WTC11 (cell line): ENCODE results near the gene PEAR1. TPM values are rescaled to one million over a fixed set of nuclear protein-coding genes. Genes with fewer than 3 reads are reported as not detected.

Experiments used
- ATAC-seq: fragments of 200-7000 bp; cut with Tn5 transposase; 2 replicates; pipeline ENCODE4 v1.10.0; 2021; ENCODE audit warnings: mild to moderate bottlenecking, moderate library complexity
- CTCF ChIA-PET: fragments of 300-600 bp; sonication (Branson Sonifier 250); formaldehyde crosslinking; loops from one replicate; lab custom pipeline; 2021; ENCODE audit warnings: antibody characterized with exemption; lab: Charles Lee
- POLR2A ChIA-PET: fragments of 350-600 bp; sonication (Branson Sonifier 250); formaldehyde crosslinking; loops from one replicate; lab custom pipeline; 2021; ENCODE audit warnings: antibody characterized with exemption; lab: Charles Lee
- DNase-seq: peaks from one replicate; pipeline ENCODE4 v3.0.0; 2021; ENCODE audit warnings: low spot score
- H3K27ac Mint-ChIP-seq: 2 replicates; pipeline ENCODE4 v1.8.0; 2021; ENCODE audit warnings: mixed read lengths
- H3K27me3 Mint-ChIP-seq: 2 replicates; pipeline ENCODE4 v1.8.0; 2021; ENCODE audit warnings: low read depth, mild to moderate bottlenecking, moderate library complexity, mixed read lengths
- H3K36me3 Mint-ChIP-seq: 2 replicates; pipeline ENCODE4 v1.8.0; 2021; ENCODE audit warnings: mixed read lengths
- H3K4me1 Mint-ChIP-seq: 2 replicates; pipeline ENCODE4 v1.8.0; 2022; ENCODE audit warnings: mixed read lengths
- H3K4me3 Mint-ChIP-seq: 2 replicates; pipeline ENCODE4 v1.8.0; 2021; ENCODE audit warnings: mild to moderate bottlenecking, moderate library complexity, mixed read lengths
- H3K9me3 Mint-ChIP-seq: 2 replicates; pipeline ENCODE4 v1.8.0; 2021; ENCODE audit warnings: mixed read lengths
- ESRRA ChIP-seq: sonication (generic); formaldehyde crosslinking; IDR thresholded peaks from 2 replicates; pipeline ENCODE4 v1.8.1; 2022; ENCODE audit warnings: mild to moderate bottlenecking, missing genetic modification reagents, borderline replicate concordance
- GTF2I ChIP-seq: fragments of 250-450 bp; sonication (Bioruptor Pico); conservative IDR thresholded peaks from 2 replicates; pipeline ENCODE4 v1.4.0; 2021; ENCODE audit warnings: mild to moderate bottlenecking
- HMGA2 ChIP-seq: fragments of 250-450 bp; sonication (Bioruptor Pico); IDR thresholded peaks from 2 replicates; pipeline ENCODE4 v1.4.0; 2021; ENCODE audit warnings: mild to moderate bottlenecking, moderate library complexity
- JUN ChIP-seq: sonication (generic); formaldehyde crosslinking; IDR thresholded peaks from 2 replicates; pipeline ENCODE4 v1.8.0; 2023; ENCODE audit warnings: mild to moderate bottlenecking, missing genetic modification reagents
- KAT7 ChIP-seq: sonication (generic); formaldehyde crosslinking; IDR thresholded peaks from 2 replicates; pipeline ENCODE4 v1.8.1; 2023; ENCODE audit warnings: missing genetic modification reagents, mild to moderate bottlenecking, borderline replicate concordance
- MAX ChIP-seq: sonication (generic); formaldehyde crosslinking; IDR thresholded peaks from 2 replicates; pipeline ENCODE4 v1.8.0; 2022; ENCODE audit warnings: mild to moderate bottlenecking, missing genetic modification reagents
- PRDM15 ChIP-seq: sonication (generic); formaldehyde crosslinking; IDR thresholded peaks from 2 replicates; pipeline ENCODE4 v1.8.0; 2022; ENCODE audit warnings: missing genetic modification reagents
- ZNF219 ChIP-seq: sonication (generic); formaldehyde crosslinking; IDR thresholded peaks from 2 replicates; pipeline ENCODE4 v1.8.0; 2023; ENCODE audit warnings: missing genetic modification reagents, mild to moderate bottlenecking, borderline replicate concordance
- ZNF281 ChIP-seq: sonication (generic); formaldehyde crosslinking; IDR thresholded peaks from 2 replicates; pipeline ENCODE4 v1.8.0; 2023; ENCODE audit warnings: mild to moderate bottlenecking, missing genetic modification reagents
- ZNF416 ChIP-seq: fragments of 250-450 bp; sonication (Bioruptor Pico); IDR thresholded peaks from 2 replicates; pipeline ENCODE4 v1.9.0; 2021; ENCODE audit warnings: mild to moderate bottlenecking, inconsistent platforms
- ZNF512 ChIP-seq: sonication (generic); formaldehyde crosslinking; IDR thresholded peaks from 2 replicates; pipeline ENCODE4 v1.8.1; 2022; ENCODE audit warnings: missing genetic modification reagents, borderline replicate concordance
- total RNA-seq: library from RNA; stranded (reverse); gene quantifications from 3 replicates; pipeline ENCODE4 v1.2.3, GENCODE V29; 2021
- TF ChIP-seq, protein P1 (sequence below): sonication (generic); formaldehyde crosslinking; IDR thresholded peaks from 2 replicates; pipeline ENCODE4 v1.8.1; 2023; ENCODE audit warnings: mild to moderate bottlenecking, missing genetic modification reagents, borderline replicate concordance
- TF ChIP-seq, protein P2 (sequence below): sonication (generic); formaldehyde crosslinking; conservative IDR thresholded peaks from 2 replicates; pipeline ENCODE4 v1.8.1; 2023; ENCODE audit warnings: mild to moderate bottlenecking, low read depth, missing genetic modification reagents, moderate library complexity

Gene PEAR1
- total RNA-seq, 1 experiment from 2014 or later, result 1.6 TPM

DNA sequence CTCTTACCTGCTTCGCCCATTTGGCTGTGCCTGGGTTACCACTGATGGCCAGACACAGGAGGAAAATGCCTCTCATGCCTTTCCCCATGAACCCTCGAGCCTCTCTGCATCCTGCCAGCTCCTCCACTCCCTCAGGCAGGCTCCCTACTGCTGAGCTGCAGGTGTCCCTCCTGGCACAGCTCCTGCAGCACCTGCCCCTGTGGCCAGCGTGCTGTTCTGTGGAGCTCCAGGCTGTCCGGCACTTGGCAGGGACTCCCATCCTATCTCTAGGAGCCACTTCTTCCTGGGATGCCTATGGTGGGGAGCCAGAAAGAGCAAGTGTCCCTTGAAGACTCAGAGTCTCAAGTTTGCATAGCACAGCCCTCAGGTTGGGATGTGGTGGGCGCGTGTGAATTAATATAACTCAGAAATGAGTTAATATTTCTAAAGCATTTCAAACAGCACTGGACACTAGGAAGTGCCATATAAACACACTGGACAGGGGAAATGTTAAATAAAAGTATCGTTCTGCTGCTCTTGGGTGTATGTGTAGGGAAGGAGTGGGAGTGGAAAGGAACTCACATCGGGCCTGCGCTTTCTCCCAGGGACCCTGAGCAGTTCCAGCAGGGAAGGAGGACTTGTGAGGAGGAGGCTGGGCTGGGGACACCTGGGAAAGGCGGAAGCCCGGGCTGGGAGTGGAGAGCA is 29.6 kb downstream of the PEAR1 start (continued):
- TF ChIP-seq, protein P1, sequence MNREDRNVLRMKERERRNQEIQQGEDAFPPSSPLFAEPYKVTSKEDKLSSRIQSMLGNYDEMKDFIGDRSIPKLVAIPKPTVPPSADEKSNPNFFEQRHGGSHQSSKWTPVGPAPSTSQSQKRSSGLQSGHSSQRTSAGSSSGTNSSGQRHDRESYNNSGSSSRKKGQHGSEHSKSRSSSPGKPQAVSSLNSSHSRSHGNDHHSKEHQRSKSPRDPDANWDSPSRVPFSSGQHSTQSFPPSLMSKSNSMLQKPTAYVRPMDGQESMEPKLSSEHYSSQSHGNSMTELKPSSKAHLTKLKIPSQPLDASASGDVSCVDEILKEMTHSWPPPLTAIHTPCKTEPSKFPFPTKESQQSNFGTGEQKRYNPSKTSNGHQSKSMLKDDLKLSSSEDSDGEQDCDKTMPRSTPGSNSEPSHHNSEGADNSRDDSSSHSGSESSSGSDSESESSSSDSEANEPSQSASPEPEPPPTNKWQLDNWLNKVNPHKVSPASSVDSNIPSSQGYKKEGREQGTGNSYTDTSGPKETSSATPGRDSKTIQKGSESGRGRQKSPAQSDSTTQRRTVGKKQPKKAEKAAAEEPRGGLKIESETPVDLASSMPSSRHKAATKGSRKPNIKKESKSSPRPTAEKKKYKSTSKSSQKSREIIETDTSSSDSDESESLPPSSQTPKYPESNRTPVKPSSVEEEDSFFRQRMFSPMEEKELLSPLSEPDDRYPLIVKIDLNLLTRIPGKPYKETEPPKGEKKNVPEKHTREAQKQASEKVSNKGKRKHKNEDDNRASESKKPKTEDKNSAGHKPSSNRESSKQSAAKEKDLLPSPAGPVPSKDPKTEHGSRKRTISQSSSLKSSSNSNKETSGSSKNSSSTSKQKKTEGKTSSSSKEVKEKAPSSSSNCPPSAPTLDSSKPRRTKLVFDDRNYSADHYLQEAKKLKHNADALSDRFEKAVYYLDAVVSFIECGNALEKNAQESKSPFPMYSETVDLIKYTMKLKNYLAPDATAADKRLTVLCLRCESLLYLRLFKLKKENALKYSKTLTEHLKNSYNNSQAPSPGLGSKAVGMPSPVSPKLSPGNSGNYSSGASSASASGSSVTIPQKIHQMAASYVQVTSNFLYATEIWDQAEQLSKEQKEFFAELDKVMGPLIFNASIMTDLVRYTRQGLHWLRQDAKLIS (CRISPR knock-in tag), result no peak
- no peak for TF ChIP-seq KAT7 (CRISPR knock-in tag)

GRCh38 chr1:156923670-156924477 is 30.4 kb downstream of the PEAR1 start:
- no peaks in the 10 kb centered on the region for H3K9me3 Mint-ChIP-seq
- peaks cover 25% of the 10 kb centered on the region for H3K4me1 Mint-ChIP-seq
- H3K27me3 Mint-ChIP-seq, result peaks cover 100% of the 10 kb centered on the region
- TF ChIP-seq MAX (CRISPR knock-in tag), result peak; percentile 57
- TF ChIP-seq, protein P2, sequence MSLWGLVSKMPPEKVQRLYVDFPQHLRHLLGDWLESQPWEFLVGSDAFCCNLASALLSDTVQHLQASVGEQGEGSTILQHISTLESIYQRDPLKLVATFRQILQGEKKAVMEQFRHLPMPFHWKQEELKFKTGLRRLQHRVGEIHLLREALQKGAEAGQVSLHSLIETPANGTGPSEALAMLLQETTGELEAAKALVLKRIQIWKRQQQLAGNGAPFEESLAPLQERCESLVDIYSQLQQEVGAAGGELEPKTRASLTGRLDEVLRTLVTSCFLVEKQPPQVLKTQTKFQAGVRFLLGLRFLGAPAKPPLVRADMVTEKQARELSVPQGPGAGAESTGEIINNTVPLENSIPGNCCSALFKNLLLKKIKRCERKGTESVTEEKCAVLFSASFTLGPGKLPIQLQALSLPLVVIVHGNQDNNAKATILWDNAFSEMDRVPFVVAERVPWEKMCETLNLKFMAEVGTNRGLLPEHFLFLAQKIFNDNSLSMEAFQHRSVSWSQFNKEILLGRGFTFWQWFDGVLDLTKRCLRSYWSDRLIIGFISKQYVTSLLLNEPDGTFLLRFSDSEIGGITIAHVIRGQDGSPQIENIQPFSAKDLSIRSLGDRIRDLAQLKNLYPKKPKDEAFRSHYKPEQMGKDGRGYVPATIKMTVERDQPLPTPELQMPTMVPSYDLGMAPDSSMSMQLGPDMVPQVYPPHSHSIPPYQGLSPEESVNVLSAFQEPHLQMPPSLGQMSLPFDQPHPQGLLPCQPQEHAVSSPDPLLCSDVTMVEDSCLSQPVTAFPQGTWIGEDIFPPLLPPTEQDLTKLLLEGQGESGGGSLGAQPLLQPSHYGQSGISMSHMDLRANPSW (CRISPR knock-in tag), result no peak
- no peak for TF ChIP-seq GTF2I (CRISPR knock-in tag)
- 0 out of 2 replicates have a peak, but pooled peaks have one; percentile 35 for TF ChIP-seq PRDM15 (CRISPR knock-in tag)
- CTCF ChIA-PET, result interaction anchor here (0.7 to 11.9 kb wide), 28 partner anchors 11 to 304 kb away, joined by 3 to 233 read pairs (median 6); partner anchors contain the start of genes CRABP2, HDGF, INSRR and NTRK1
- H3K4me3 Mint-ChIP-seq, result peak overlapping the region; percentile 72
- POLR2A ChIA-PET, result interaction anchor here (0.9 to 1.2 kb wide), 2 partner anchors 10 to 230 kb away, joined by 3 to 4 read pairs; no protein-coding TSS in a partner anchor
- no peak for DNase-seq
- no peak overlapping the region for H3K27ac Mint-ChIP-seq
- no peak for ATAC-seq
- H3K36me3 Mint-ChIP-seq, result no peaks in the 10 kb centered on the region

GRCh38 chr1:156924478-156925153 is 31.1 kb downstream of the PEAR1 start:
- peaks cover 25% of the 10 kb centered on the region for H3K4me1 Mint-ChIP-seq
- TF ChIP-seq ZNF219 (CRISPR knock-in tag), result no peak
- TF ChIP-seq JUN, result no peak
- no peak for TF ChIP-seq HMGA2 (CRISPR knock-in tag)
- no peak for TF ChIP-seq ZNF281 (CRISPR knock-in tag)
- TF ChIP-seq ZNF416, result no peak
- TF ChIP-seq ESRRA (CRISPR knock-in tag), result no peak
- no peak for TF ChIP-seq ZNF512
- ChIA-PET CTCF (interaction anchor here (0.8 to 11.9 kb wide), 28 partner anchors 10 to 300 kb away, joined by 3 to 233 read pairs (median 6); partner anchors contain the start of genes CRABP2, HDGF, INSRR and NTRK1), POLR2A (interaction anchor here (0.7 to 1.2 kb wide), 3 partner anchors 11 to 231 kb away, joined by 3 to 4 read pairs (median 3); no protein-coding TSS in a partner anchor)
- no peak overlapping the region for H3K27ac Mint-ChIP-seq
- peak overlapping the region; percentile 72 for H3K4me3 Mint-ChIP-seq
- no peaks in the 10 kb centered on the region for H3K9me3 Mint-ChIP-seq
- peaks cover 100% of the 10 kb centered on the region for H3K27me3 Mint-ChIP-seq
- ATAC-seq (no peak), DNase-seq (no peak)
- H3K36me3 Mint-ChIP-seq, result no peaks in the 10 kb centered on the region
